NAMALWA (cell line): ENCODE results near the gene FBXW11.
A peak's percentile ranks its signal among the peaks of the same experiment; 100 is the strongest.
"Not testable (repeated sequence)": the region's sequence is repeated elsewhere in the genome, so short reads cannot be mapped to it uniquely, and the experiment has no call there.

ENCODE experiments used
- DNase-seq: peaks from one replicate; pipeline ENCODE4 v3.0.0-alpha.2; 2015; ENCODE audit warnings: low spot score

The FBXW11 gene

DNA sequence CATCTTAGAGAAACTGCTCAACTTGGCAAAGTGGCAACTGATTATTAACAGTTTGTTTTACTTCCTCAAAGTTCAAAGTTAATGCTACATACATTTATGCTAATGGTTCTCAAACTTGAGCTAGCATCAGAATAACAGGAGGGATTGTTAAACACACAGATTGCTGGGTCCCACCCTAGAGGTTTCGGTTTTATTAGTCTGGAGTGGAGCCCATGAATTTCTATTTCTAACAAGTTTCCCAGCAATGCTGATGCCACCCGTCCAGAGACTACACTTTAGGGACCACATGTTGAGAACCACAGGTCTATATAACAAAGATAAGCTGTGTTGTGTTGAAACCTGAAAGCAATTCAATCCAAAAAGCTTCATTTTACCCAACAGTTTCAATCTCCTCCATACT lies 95.3 kb downstream of the FBXW11 start:
- DNase-seq: no peak

- DNase-seq: no peak
Measured at GRCh38 chr5:171908638-171909037, 97.8 kb downstream of the FBXW11 start.

DNA sequence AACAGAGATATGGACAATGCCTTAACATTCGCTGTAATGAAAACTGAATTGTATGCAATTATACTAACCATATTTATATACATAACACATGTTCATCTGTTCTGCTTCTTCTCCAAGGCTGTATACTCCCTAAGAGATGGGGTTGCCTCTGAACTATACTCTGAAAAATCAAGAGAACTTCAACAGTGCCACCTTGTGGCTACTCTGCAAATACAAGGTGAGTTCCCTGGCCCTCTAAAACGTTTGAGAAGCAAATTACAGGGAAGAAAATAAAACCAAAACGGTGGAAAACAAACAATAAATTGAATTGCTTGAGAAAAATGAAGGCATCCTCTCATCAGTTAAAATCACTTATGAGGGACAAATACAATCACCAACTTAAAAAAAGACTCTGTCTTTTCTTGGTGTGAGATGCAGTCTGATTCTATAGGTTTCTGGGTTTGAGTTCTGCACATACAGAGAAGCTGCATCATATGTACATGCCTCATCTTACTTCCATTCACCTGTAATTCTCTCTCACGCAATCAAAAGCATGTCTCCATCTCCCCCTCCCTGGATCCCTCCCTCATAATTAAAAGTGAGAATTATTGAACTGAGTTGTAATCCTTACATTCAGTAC lies 98.6 kb downstream of the FBXW11 start:
- peak; percentile 86 for DNase-seq

GRCh38 chr5:171906703-171907590 lies 99.5 kb downstream of the FBXW11 start:
- no peak for DNase-seq

DNA sequence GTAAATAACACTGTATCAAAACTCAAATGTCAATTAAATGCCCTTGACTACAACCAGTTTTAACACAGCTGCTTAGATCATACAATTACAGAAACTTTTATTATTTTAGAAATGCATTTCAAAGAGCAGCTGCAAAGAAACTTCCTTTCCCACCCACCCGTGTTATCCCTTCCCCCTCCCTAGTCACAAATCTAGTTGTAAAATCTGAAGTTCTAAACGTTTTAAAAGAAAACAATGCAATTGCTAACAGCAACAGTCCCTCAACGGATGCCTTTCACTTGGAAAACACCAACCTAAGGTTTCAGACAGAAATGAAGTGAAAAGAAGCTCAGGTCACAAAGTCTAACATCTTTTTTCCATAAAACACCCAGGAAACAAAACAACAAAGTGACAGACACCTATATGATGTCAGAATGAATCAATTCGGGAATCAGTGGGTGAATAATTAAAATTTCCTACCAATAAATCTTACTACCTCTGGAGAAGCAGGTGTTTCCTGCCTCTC lies 100.3 kb downstream of the FBXW11 start:
- DNase-seq: no peak

- no peak for DNase-seq
Measured at GRCh38 chr5:171904886-171905285, 101.6 kb downstream of the FBXW11 start.

DNA sequence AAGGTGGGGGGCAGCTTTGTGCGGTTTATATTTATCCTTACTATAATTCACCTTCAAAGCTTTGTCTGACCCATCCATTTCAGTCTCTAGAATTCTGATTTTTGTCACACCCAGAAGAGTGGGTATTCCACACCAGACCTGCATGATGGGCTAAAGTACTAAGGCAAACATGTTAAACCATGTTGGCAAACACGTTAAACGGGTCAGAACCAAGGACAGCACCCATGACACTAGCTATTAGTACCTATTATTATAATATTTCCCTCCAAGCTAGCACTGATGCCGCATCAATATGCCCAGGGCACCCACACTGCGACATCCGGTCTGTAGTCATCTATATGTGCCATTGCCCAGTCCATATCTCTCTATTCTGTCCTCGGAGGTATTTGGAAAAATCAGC lies 104.7 kb downstream of the FBXW11 start:
- DNase-seq: no peak

GRCh38 chr5:171899792-171900191 lies 106.6 kb downstream of the FBXW11 start:
- DNase-seq: no peak

GRCh38 chr5:171898879-171899278 lies 107.6 kb downstream of the FBXW11 start:
- no peak for DNase-seq

DNA sequence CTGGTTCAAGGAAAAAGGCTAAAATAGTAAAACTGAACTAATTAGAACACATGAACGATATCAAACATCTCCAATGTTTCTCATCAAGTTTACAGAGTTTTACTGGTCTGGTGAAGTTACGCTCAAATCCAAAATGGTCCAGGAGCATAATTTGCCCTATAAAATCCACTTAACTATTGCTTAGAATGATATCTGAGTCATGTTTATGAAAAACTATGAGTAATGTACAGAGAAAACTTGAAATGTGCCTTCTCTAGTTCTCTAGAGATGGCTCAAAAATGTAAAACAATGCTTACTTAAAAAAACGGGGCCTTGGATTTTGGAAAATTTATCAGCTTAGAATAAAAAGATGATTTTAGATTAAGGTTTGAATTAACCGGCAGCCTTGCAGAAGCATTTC lies 108.1 kb downstream of the FBXW11 start:
- no peak for DNase-seq

DNA sequence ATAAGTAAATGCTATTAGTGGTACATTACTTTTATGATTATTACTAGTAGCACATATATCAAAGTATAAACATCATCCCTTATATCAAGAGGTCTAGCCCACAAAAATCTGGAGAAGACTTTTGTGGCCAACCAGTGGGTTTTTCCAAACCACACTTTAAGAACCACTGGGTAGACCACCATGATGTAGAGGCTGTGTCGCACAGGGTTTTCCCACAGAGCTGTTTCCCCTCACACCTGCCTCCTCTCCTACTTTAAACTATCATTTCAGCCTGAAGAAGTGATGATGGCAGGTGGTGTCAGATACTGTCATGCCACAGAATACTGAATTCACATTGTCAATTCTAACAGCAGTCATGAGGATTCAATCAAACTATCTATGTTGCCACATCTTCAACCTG lies 109.2 kb downstream of the FBXW11 start:
- DNase-seq: no peak

- no peak for DNase-seq
Measured at GRCh38 chr5:171895081-171895480, 111.4 kb downstream of the FBXW11 start.

- DNase-seq: no peak
Measured at GRCh38 chr5:171893290-171893886, 113.0 kb downstream of the FBXW11 start.

GRCh38 chr5:171891595-171891994 lies 114.8 kb downstream of the FBXW11 start:
- DNase-seq: no peak

DNA sequence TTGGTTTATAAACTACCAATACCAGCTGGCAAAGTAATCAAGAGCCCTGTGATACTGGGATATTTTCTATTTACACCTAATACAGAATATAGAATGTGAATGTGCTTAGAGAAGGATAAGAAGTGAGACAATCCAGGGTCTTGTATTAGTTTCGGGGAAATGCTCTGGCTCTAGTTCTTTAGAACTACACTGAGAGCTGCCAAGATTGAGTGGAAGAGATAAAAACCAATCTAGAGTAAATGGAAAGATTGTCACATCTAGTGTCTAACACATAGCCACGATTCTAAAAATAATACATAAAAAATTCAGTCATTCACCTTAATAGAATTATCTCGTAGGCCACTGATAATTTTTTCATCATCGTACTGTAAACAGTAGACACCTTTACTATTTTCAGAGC lies 115.3 kb downstream of the FBXW11 start:
- no peak for DNase-seq

GRCh38 chr5:171888051-171888481 lies 118.4 kb downstream of the FBXW11 start:
- no peak for DNase-seq

DNA sequence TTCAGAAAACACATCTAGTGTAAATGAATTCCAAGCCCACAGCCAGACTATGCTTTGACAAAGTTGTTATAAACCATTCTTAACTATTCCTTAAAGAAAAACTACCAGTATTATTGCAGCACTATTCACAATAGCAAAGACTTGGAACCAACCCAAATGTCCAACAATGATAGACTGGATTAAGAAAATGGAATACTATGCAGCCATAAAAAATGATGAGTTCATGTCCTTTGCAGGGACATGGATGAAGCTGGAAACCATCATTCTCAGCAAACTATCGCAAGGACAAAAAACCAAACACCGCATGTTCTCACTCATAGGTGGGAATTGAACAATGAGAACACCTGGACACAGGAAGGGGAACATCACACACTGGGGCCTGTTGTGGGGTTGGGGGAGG lies 120.4 kb downstream of the FBXW11 start:
- not testable (repeated sequence) for DNase-seq

DNA sequence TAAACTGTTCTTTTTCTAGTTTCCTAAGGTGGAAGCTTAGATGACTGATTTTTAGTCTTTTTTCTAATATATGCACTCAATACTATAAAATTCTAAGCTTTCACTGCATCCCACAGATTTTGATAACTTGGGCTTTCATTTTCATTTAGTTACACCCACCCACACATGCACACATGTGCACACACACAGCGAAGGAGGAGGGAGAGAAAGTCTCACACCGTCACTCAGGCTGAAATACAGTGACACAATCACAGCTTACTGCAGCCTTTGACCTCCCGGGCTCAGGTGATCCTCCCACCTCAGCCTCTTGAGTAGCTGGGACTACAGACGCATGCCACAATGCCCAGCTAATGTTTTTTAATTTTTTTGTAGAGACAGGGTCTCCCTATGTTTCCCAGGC lies 124.3 kb downstream of the FBXW11 start:
- DNase-seq: no peak

DNA sequence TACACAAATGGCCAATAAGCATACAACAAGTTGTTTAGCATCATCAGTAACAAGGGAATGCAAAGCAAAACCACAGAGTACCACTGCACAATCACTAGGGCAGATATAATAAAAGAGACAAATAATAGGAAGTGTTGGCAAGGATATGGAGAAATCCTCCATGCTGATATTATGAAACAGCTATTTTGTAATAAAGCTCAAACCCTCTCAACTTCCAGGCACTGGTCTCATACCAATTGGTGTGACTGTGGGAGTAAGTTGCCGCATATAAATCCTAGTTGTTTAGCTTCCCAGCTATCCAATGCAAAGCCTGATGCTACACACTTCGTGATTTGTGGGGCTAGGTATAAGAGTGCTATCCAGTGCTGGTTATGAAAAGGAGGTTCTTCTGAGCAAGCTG lies 132.2 kb downstream of the FBXW11 start:
- no peak for DNase-seq

DNA sequence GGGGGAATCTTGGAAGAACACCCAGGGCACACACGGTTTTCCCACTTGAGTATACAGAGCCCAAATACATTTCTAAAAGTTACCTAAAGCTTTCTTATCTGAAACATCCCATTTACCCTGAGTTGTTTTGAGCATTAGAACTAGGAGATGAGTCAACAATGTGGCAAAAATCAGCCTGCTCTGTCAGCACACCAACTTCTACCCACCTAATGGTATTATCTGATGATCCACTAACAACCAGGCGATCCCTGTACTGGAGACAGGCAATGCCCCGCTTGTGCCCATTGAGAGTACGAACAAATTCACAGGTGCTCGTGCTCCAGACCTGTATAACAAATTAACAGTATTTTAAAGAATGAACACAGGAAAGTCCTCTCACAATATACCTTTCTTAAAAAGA lies 133.8 kb downstream of the FBXW11 start:
- no peak for DNase-seq

DNA sequence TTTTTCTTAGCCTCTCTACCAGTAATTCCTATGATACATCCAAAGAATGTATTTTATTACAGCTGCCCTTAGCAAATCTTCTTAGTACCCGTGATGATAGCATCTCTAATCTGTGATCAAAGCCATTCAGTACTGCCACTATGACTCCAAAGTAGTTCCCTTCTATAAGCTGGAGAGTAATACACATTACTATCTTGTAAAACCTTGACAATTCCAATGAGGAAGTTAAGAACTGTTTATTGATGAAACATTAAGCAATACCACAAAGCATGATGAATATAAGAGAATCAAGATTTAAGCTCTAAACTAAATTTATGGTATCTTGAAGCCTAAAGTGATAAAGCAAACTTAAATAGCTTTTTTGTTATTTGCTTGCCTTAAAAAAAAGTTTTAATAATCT lies 134.7 kb downstream of the FBXW11 start:
- no peak for DNase-seq

- no peak for DNase-seq
Measured at GRCh38 chr5:171869956-171870355, 136.5 kb downstream of the FBXW11 start.

DNA sequence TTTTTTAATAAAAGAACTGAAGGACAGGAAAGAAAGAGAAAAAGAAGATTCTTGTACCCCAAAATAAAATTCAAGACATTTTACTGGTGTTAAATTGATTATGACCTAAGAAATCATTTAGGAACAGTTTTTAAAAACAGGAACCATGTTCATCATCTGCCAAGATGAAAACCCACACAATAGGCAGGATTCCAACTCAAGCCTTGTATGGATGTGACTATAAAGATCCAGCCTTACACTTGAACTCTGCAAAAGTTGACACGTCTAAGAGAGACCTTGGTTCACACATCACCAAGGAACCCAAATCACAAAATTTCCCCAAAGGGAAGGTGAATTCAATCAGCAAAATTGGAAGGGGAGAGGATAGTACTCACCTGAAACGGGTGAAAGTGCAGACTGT lies 138.2 kb downstream of the FBXW11 start:
- no peak for DNase-seq
